Aorta (tissue), 5 donors: ENCODE data around the gene YES1. TPM values are rescaled to one million over a fixed set of nuclear protein-coding genes. Genes with fewer than 3 reads are reported as not detected.
"Not testable (repeated sequence)": the region's sequence is repeated elsewhere in the genome, so short reads cannot be mapped to it uniquely, and the experiment has no call there.

Source experiments
- ATAC-seq: fragments of 200-7000 bp; cut with Tn5 transposase; one replicate; pipeline ENCODE4 v1.9.1; 2022; ENCODE audit warnings: moderate library complexity; ENCODE audit not compliant: low FRiP score
- DNase-seq, 2 donors: peaks; one replicate each; pipeline ENCODE4 v3.0.0-alpha.2; 2020
- H3K27ac ChIP-seq, 2 donors: one replicate each; pipeline ENCODE4 v1.5.1; 2013; ENCODE audit warnings: low read length in 2 of 2, mild to moderate bottlenecking in 2 of 2, moderate library complexity in 2 of 2, control low read depth in 1 of 2, inconsistent platforms in 1 of 2, low read depth in 1 of 2
- H3K27me3 ChIP-seq, 2 donors: one replicate each; pipeline ENCODE4 v1.6.1; 2013; ENCODE audit warnings: control low read depth in 1 of 2, low read length in 1 of 2, mild to moderate bottlenecking in 1 of 2, moderate library complexity in 1 of 2; ENCODE audit not compliant: insufficient read depth in 2 of 2, control insufficient read depth in 1 of 2
- H3K36me3 ChIP-seq, 2 donors: one replicate each; pipeline ENCODE4 v1.6.1; 2013; ENCODE audit warnings: control low read depth in 1 of 2, low read length in 1 of 2, mild to moderate bottlenecking in 1 of 2; ENCODE audit not compliant: insufficient read depth in 2 of 2, control insufficient read depth in 1 of 2
- H3K4me1 ChIP-seq, 2 donors: one replicate each; pipeline ENCODE4 v1.6.1; 2013; ENCODE audit warnings: low read length in 2 of 2, control low read depth in 1 of 2, mild to moderate bottlenecking in 1 of 2, moderate library complexity in 1 of 2; ENCODE audit not compliant: insufficient read depth in 2 of 2, control insufficient read depth in 1 of 2
- H3K4me3 ChIP-seq, 2 donors: one replicate each; pipeline ENCODE4 v1.5.1; 2013; ENCODE audit warnings: low read length in 2 of 2, control low read depth in 1 of 2, mild to moderate bottlenecking in 1 of 2
- H3K9me3 ChIP-seq: one replicate; pipeline ENCODE4 v1.6.1; 2013; ENCODE audit warnings: mild to moderate bottlenecking, low read length; ENCODE audit not compliant: control insufficient read depth
- WGBS, 2 donors: extraction: QIAGEN DNeasy Blood & Tissue Kit; methylation state at CpG; one replicate each; pipeline ENCODE4 v1.1.7; 2013; 5-methylcytosine and 5-hydroxymethylcytosine counted together
- intact Hi-C, 2 donors: fragments of 100-400 bp; cut with DNase I; formaldehyde crosslinking; loops; one replicate each; pipeline versions ENCODE4 v1.14.2 to v1.15.0; 2022
- polyA plus RNA-seq, 2 donors: library from polyadenylated mRNA; stranded (reverse); fragments of 200-250 nt; gene quantifications; one replicate each; pipeline ENCODE4 v1.2.3, GENCODE V29; 2013
- total RNA-seq, 2 donors: library from RNA; stranded (reverse); fragmentation: NEBNext Ultra II Directional; extraction: Animal tissue kit (Norgen Biotek cat#: 25700); gene quantifications; one replicate each; pipeline ENCODE4 v1.2.1, GENCODE V29; 2021
- donor health status: healthy with polysubstance abuse.
- donor health status: Bipolar disorder and iron deficiency.
- donor health status: DM: no; HTN: no; CAD: no.
- donor health status: DM: no; HTN: no; CAD: no.
- donor health status: DM: yes; HTN: yes; CAD: no.

YES1 gene
- total and polyA plus RNA-seq, 4 donors = 8.9 to 37.0 (median 28.3) TPM

GRCh38 chr18:697012-697411 is 115.0 kb downstream of the YES1 start:
- ATAC-seq (no peak), DNase-seq (peak in 1 of 2 donors; percentile 23)
- WGBS, 2 donors = 96% methylated on average over 4 of the region's 4 CpGs
- Histone ChIP-seq H3K27ac (no peak overlapping the region), H3K9me3 (no peaks in the 10 kb centered on the region), H3K4me1 (no peaks in the 10 kb centered on the region), H3K36me3 (peaks cover 0 to 2% of the 10 kb centered on the region in 2 donors), H3K27me3 (no peaks in the 10 kb centered on the region), H3K4me3 (no peak overlapping the region)
- intact Hi-C loops = no loop called here

- DNase-seq (peak in 1 of 2 donors; percentile 5), ATAC-seq (no peak)
- H3K27me3 ChIP-seq = no peaks in the 10 kb centered on the region
- intact Hi-C loops = no loop called here
- H3K4me3 ChIP-seq = no peak overlapping the region
- H3K36me3 ChIP-seq = peaks cover 0 to 6% of the 10 kb centered on the region in 2 donors
- no peak overlapping the region for H3K27ac ChIP-seq
- no peaks in the 10 kb centered on the region for H3K4me1 ChIP-seq
- H3K9me3 ChIP-seq = no peaks in the 10 kb centered on the region
- 81 to 86% methylated on average over 8 of the region's 8 CpGs for WGBS, 2 donors
These were observed 118.4 kb downstream of the YES1 start for GRCh38 chr18:693466-694187.

- H3K4me1 ChIP-seq = no peaks in the 10 kb centered on the region
- no peaks in the 10 kb centered on the region for H3K27me3 ChIP-seq
- ATAC-seq = no peak
- peaks cover 0 to 6% of the 10 kb centered on the region in 2 donors for H3K36me3 ChIP-seq
- H3K4me3 ChIP-seq = no peak overlapping the region
- no peaks in the 10 kb centered on the region for H3K9me3 ChIP-seq
- 92 to 93% methylated on average over 6 of the region's 6 CpGs for WGBS, 2 donors
- no peak for DNase-seq
- H3K27ac ChIP-seq = no peak overlapping the region
- intact Hi-C loops = no loop called here
These were observed 119.2 kb downstream of the YES1 start for GRCh38 chr18:692824-693223.

- Histone ChIP-seq H3K27ac (no peak overlapping the region), H3K27me3 (no peaks in the 10 kb centered on the region), H3K36me3 (peaks cover 0 to 4% of the 10 kb centered on the region in 2 donors), H3K4me1 (no peaks in the 10 kb centered on the region), H3K9me3 (no peaks in the 10 kb centered on the region), H3K4me3 (no peak overlapping the region)
- intact Hi-C loops = no loop called here
- DNase-seq = peak in 1 of 2 donors; percentile 46
- no peak for ATAC-seq
- WGBS, 2 donors = 81 to 84% methylated on average over 5 of the region's 5 CpGs
These were observed 123.7 kb downstream of the YES1 start for GRCh38 chr18:688323-688722.

- no peaks in the 10 kb centered on the region for H3K27me3 ChIP-seq
- peak in 1 of 2 donors; percentile 32 for DNase-seq
- 71 to 75% methylated on average over 11 of the region's 11 CpGs for WGBS, 2 donors
- intact Hi-C loops = no loop called here
- H3K9me3 ChIP-seq = no peaks in the 10 kb centered on the region
- peaks cover 2 to 4% of the 10 kb centered on the region in 2 donors for H3K36me3 ChIP-seq
- H3K4me3 ChIP-seq = no peak overlapping the region
- no peak overlapping the region for H3K27ac ChIP-seq
- no peaks in the 10 kb centered on the region for H3K4me1 ChIP-seq
- no peak for ATAC-seq
These were observed 125.5 kb downstream of the YES1 start for GRCh38 chr18:686339-687111.

- intact Hi-C loops = no loop called here
- Histone ChIP-seq H3K4me3 (no peak overlapping the region), H3K9me3 (no peaks in the 10 kb centered on the region), H3K36me3 (peaks cover 3 to 4% of the 10 kb centered on the region in 2 donors), H3K4me1 (no peaks in the 10 kb centered on the region), H3K27ac (no peak overlapping the region), H3K27me3 (no peaks in the 10 kb centered on the region)
- DNase-seq (no peak), ATAC-seq (no peak)
- WGBS, 2 donors = 85 to 86% methylated on average over 3 of the region's 3 CpGs
These were observed 126.6 kb downstream of the YES1 start for GRCh38 chr18:685438-685837.

- Histone ChIP-seq H3K27me3 (no peaks in the 10 kb centered on the region), H3K36me3 (peaks cover 0 to 3% of the 10 kb centered on the region in 2 donors), H3K9me3 (no peaks in the 10 kb centered on the region), H3K4me1 (no peaks in the 10 kb centered on the region), H3K27ac (no peak overlapping the region), H3K4me3 (no peak overlapping the region)
- DNase-seq = no peak
- peak; percentile 15 for ATAC-seq
- 85 to 88% methylated on average over 5 of the region's 5 CpGs for WGBS, 2 donors
- intact Hi-C loops = no loop called here
These were observed 128.5 kb downstream of the YES1 start for GRCh38 chr18:683531-683930.

GRCh38 chr18:682833-683232 is 129.2 kb downstream of the YES1 start:
- intact Hi-C loops = no loop called here
- peaks cover 0 to 5% of the 10 kb centered on the region in 2 donors for H3K36me3 ChIP-seq
- no peak for ATAC-seq

GRCh38 chr18:682416-682815 is 129.6 kb downstream of the YES1 start:
- ATAC-seq, H3K27ac ChIP-seq, H3K36me3 ChIP-seq, H3K4me3 ChIP-seq, intact Hi-C loops, H3K4me1 ChIP-seq, H3K27me3 ChIP-seq, H3K9me3 ChIP-seq: not testable (repeated sequence)
- peak in 1 of 2 donors; percentile 17 for DNase-seq
- 92 to 96% methylated on average over 9 of the region's 9 CpGs for whole genome bisulfite sequencing, 2 donors

More at GRCh38 chr18:682833-683232, 129.2 kb downstream of the YES1 start:
- Histone ChIP-seq H3K4me3 (no peak overlapping the region), H3K27me3 (no peaks in the 10 kb centered on the region), H3K9me3 (no peaks in the 10 kb centered on the region), H3K4me1 (no peaks in the 10 kb centered on the region), H3K27ac (no peak overlapping the region)
- DNase-seq = no peak
